ENCODE data around the gene PPM1J.

- TF ChIP-seq CTCF (IDR thresholded peaks at IDR 0.05; ENCODE audit: insufficient read depth, low read length, poor library complexity, severe bottlenecking) (no peak), EZH2phosphoT487 (conservative IDR thresholded peaks at IDR 0.05; ENCODE audit: low read length) (no peak)
Observed at GRCh38 chr1:112711670-112712069, 3.5 kb downstream of the PPM1J start.
